Posterior cingulate gyrus (tissue), 11 donors: Measurements from ENCODE around the gene CARHSP1.

ENCODE experiments used
- DNase-seq, 10 donors: peaks; one replicate each; pipeline versions ENCODE4 v3.0.0 to v3.0.0-alpha.2; 2020 to 2021; ENCODE audit warnings: mixed read lengths in 3 of 10
- intact Hi-C: fragments of 100-400 bp; cut with DNase I; formaldehyde crosslinking; loops from one replicate; pipeline ENCODE4 v1.15.1; 2023

Gene CARHSP1

GRCh38 chr16:8893976-8894690 is 25.3 kb upstream of the CARHSP1 start:
- peak in 2 of 10 donors; percentile 41 to 52 for DNase-seq
- intact Hi-C loops = loop anchor here (5.0 kb wide), 1 partner anchor 322 kb away; no protein-coding TSS in a partner anchor

GRCh38 chr16:8893426-8893825 is 24.6 kb upstream of the CARHSP1 start:
- intact Hi-C loops = loop anchor here (5.0 kb wide), 1 partner anchor 321 kb away; no protein-coding TSS in a partner anchor

GRCh38 chr16:8892101-8892575 is 23.3 kb upstream of the CARHSP1 start:
- intact Hi-C loops = loop anchor here (5.0 kb wide), 1 partner anchor 320 kb away; no protein-coding TSS in a partner anchor
- DNase-seq = peak in 2 of 10 donors; percentile 36 to 67

More at GRCh38 chr16:8893426-8893825, 24.6 kb upstream of the CARHSP1 start:
- peak in 2 of 10 donors; percentile 30 to 54 for DNase-seq

- intact Hi-C loops = loop anchor here (5.0 kb wide), 1 partner anchor 318 kb away; no protein-coding TSS in a partner anchor
These were observed 21.7 kb upstream of the CARHSP1 start for GRCh38 chr16:8890549-8890921.

GRCh38 chr16:8889893-8890548 is 21.2 kb upstream of the CARHSP1 start:
- peak in 2 of 10 donors; percentile 48 to 70 for DNase-seq
- intact Hi-C loops = loop anchor here (5.0 kb wide), 1 partner anchor 318 kb away; no protein-coding TSS in a partner anchor

More at GRCh38 chr16:8890549-8890921, 21.7 kb upstream of the CARHSP1 start:
- DNase-seq = peak in 2 of 10 donors; percentile 8 to 48

- peak in 2 of 10 donors; percentile 61 to 71 for DNase-seq
- intact Hi-C loops = no loop called here
These were observed 20.4 kb upstream of the CARHSP1 start for GRCh38 chr16:8888951-8889892.

DNA sequence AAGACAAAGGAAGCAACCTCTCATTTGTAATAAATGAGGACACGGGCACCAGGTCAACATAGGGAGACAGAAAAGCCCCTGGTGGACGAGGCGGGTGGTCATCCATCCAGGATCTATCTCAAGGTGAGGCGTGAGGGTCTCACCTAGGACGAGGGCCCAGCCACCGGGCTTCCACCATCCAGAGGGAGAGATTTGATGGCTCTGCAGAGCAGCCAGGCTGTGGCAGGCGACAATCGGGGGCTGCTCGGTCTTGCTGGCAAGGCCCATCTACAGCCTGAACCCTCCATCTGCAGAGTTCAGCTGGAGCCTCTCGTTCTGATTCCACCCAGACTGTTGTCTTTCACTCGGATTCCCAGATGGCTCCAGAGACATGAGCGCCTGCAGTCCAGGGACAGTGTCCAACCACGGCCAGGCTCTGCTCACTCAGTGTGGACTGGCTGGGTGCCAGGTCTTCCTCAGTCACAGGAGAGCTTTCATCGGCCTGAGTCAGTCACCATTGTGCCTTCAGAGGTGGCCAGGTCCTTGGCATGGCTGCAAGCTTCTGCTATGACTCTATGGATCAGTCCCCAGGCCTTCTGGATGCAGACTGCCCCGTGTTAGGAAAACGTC is 19.2 kb upstream of the CARHSP1 start:
- intact Hi-C loops = no loop called here
- DNase-seq = peak; percentile 59 to 96 (median 75)

DNA sequence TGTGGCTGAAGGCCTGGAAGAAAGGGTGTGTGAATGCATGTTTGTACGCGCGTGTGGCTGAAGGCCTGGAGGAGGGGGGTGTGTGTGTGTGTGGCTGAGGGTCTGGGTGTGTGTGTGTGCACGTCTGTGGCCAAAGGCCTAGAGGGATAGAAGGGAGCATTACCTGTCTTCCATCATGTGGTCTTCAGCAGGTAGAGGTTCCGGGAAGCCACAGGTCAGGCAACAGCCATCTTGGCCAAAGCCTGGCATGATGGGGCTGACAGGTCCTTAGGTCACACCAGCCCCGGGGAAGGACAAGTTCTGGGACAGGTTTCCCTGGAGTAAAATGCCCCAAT is 18.6 kb upstream of the CARHSP1 start:
- intact Hi-C loops = no loop called here
- peak in 3 of 10 donors; percentile 7 to 55 (median 50) for DNase-seq

DNA sequence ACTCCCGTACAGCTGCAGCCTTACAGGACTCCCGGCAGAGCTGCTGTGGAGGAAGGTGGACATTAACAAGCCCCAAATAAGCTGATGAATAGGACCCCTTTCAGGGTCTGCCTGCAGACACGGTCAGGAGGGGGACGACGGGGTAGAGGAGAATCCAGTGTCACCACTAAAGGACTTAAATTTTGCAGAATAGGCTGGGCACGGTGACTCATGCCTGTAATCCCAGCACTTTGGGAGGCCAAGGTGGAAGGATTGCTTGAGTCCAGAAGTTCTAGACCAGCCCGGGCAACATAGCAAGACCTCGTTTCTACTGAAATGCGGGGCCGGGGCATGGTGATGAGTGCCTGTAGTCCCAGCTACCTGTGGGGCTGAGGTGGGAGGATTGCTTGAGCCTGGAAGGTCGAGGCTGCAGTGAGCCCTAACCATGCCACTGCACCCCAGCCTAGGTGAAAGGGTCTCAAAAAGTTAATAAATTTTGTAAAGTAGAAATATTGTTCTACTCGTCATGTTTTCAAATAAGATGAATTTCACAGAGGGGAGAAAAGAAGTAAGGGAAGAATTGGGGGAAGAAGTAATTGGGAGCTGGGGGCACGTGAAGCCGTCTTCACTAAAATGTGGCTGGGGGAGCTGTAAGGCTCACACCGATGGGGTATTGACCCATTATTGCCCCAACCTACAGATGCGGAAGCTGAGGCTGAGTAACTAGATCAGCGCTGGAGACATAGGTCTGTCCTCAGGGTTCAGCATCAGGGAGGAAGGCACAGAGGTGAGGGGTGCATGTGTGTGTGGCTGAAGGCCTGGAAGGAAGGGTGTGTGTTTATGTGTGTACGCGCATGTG is 18.0 kb upstream of the CARHSP1 start:
- DNase-seq = peak in 2 of 10 donors; percentile 5 to 62
- intact Hi-C loops = no loop called here

DNA sequence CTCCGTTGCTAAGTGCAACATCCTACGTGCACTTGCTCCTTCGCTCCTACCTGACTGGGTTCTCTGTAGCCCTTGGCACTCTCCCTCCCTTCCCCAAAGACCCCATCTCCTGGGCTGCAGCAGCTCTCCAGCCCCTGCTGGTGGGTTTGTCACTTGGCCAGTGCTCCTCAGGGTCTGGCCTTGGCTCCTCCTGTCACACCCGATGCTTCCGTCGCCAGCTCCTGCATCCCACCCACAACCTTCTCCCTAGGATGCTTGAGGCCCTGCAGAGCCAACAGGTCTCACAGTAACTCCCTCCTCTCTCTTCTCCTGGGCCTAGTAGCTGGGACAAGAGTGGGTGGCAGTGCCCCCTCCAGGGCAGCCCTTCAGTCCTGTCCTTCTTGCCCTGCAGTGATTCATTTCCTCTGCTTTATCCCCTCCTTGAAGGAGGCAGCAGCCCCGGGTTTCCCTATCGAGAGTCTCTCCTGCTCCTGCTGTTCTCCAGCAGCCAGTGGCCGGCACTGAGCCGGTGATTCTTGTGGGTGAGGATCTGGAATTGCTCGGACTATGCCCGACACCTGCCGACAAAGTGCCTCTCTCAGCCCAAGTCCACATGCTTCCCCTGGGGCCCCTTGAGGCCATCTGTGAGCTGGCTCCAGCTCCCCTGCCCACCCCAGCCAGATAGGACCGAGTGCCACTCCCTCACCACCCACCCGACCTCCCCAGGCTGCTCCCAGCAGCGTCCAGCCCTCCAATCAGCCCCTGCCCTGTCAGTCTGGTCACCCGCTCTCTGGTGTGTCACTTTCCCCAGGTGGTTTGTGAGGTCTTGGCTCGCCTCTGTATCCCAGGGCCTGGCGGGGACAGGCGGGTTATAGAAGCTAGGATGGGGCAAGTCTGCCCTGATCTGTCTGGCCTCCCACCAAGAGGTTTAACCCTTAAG is 17.1 kb upstream of the CARHSP1 start:
- intact Hi-C loops = no loop called here
- peak in 3 of 10 donors; percentile 25 to 85 (median 82) for DNase-seq

DNA sequence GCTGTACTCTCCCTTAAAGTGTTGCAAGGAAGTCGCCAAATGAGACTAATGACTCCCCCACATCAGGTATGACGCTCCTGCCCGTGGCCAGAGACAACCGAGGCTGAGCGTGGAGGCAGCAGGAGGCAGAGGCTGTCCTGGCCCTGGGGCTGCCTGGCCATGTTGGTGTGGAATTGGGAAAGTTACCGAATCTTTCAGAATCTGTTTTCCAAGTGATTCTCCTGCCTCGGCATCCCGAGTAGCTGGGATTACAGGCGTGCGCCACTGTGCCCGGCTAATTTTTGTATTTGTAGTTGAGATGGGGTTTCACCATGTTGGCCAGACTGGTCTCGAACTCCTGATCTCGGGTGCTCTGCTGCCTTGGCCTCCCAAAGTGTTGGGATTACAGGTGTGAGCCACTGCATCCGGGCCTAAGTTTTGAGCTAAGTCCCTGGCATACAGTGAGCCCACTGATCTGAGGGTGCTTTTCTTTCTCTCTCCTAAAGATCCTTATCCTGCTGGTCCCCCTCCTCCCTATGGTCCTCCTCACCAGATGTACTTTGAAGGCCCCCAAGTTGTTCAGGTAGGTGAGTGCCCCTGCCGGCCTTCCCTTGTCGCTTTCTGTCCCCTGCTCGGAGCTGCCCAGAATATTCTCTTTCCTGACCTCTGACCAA is 14.0 kb upstream of the CARHSP1 start:
- peak in 4 of 10 donors; percentile 16 to 69 (median 40) for DNase-seq

GRCh38 chr16:8882041-8882617 is 13.3 kb upstream of the CARHSP1 start, which contains the start of gene LITAFD:
Gene LITAFD, plus strand, starts transcription at chr16:8882351. Its CDS starts 2,005 bp downstream, at chr16:8884356.
- intact Hi-C loops = loop anchor here (5.0 kb wide), 1 partner anchor 85 kb away; the partner anchor contains the start of genes PMM2 and TMEM186
- peak in 4 of 10 donors; percentile 6 to 51 (median 34) for DNase-seq

More for the DNA sequence above, 14.0 kb upstream of the CARHSP1 start:
- intact Hi-C loops = loop anchor here (5.0 kb wide), 1 partner anchor 86 kb away; the partner anchor contains the start of genes PMM2 and TMEM186

DNA sequence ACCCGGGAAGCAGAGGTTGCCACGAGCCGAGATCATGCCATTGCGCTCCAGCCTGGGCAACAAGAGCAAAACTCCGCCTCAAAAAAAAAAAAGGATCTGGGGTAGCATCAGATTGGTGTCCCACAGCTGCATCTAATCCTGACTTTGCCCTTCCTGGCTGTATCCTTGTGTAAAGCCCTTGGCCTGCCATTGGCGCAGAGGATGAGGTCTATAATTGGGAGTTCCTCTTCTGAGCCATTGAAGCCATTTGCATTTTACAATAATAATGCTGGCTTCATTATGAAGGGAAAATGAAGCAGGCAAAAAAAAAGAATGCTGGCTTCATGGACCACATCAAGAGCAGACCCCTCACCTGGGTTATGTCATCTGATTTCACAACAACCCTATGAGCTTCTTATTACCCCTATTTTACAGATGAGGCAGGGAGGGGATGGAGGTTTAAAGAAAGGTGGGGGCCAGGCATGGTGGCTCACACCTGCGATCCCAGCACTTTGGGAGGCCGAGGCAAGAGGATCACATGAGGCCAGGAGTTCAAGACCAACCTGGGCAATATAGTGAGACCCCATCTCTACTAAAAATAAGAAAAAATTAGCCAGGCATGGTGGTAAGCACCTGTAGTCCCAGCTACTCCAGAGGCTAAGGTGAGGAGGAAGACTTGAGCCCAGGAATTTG is 12.2 kb upstream of the CARHSP1 start:
- intact Hi-C loops = loop anchor here (1.0 to 5.0 kb wide), 3 partner anchors 84 to 314 kb away; partner anchors contain the start of genes PMM2 and TMEM186
- DNase-seq = peak in 3 of 10 donors; percentile 4 to 25 (median 24)

GRCh38 chr16:8878523-8878911 is 9.7 kb upstream of the CARHSP1 start:
- intact Hi-C loops = no loop called here
- peak in 4 of 10 donors; percentile 7 to 44 (median 30) for DNase-seq

DNA sequence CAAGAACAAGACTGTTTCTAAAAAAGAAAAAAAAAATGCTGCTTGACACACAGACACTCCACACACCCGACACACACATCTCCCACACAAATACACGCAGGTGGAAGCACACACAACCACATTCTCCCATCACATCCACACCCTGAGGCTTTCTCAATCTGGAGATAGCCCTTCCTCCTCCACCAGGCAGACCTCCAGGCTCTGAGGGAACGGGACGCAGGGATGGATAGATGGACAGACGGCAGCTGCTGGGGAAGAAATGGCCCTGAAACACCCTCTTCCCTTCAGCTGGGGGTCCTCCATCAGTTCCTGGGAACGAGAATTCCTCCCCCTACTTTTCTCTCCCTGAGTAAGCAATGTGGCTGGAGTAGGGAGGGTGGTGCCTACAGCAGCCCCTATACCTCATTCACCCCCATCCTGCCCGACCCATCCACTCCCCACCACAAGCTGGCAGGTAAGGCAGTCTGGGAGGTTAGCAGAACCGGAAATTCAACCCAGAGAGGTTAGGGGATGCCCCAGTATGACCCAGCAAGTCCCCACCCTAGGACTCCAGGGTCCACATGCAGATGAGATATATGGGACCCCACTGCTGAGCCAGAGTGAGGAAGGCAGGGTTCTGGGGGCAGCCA is 9.2 kb upstream of the CARHSP1 start:
- DNase-seq = peak in 4 of 10 donors; percentile 8 to 61 (median 38)
- intact Hi-C loops = no loop called here
